K562 (cell line): Measurements from ENCODE around the gene STX3. TPM values are rescaled to one million over a fixed set of nuclear protein-coding genes. Genes with fewer than 3 reads are reported as not detected.

ENCODE experiments used
- ATAC-seq: fragments of 200-7000 bp; cut with Tn5 transposase; 3 replicates; pipeline ENCODE4 v1.9.1; 2020; ENCODE audit warnings: moderate library complexity
- BruUV-seq: library from RNA; stranded (reverse); fragments of 400-500 nt; replicated peaks from 2 replicates; lab custom pipeline; 2021; lab: Mats Ljungman, UMichigan
- CTCF ChIA-PET: fragments of 300-600 bp; formaldehyde crosslinking; extraction: SDS; loops from one replicate; lab custom pipeline; 2021; ENCODE audit warnings: low intra/inter-chr PET ratio; lab: Yijun Ruan, JAX
- POLR2A ChIA-PET: fragments of 300-600, 350-650 bp; sonication (Branson Sonifier 250); formaldehyde crosslinking; extraction: SDS; loops from one replicate; lab custom pipeline; 2021; ENCODE audit warnings: antibody characterized with exemption, inconsistent platforms; lab: Yijun Ruan, JAX
- DNase-seq, 4 experiments: peaks; one replicate each; pipeline versions ENCODE4 v3.0.0 to v3.0.0-alpha.2; 2011 to 2018; ENCODE audit warnings: low spot score in 3 of 4, mixed read lengths in 3 of 4; ENCODE audit errors: extremely low read depth in 1 of 4
- FAIRE-seq: peaks from 2 replicates; lab custom pipeline; 2011; peaks lifted over from hg19 to GRCh38; lab: Jason Lieb, UNC
- H2AFZ ChIP-seq: 2 replicates; pipeline ENCODE4 v1.6.0; 2011; ENCODE audit warnings: low read depth, low read length, control low read depth, inconsistent platforms
- H3K27ac ChIP-seq: fragments of 200-600 bp; 3 replicates; pipeline ENCODE4 v1.8.0; 2011; ENCODE audit warnings: low read depth, mild to moderate bottlenecking, control low read depth, inconsistent platforms, low read length, moderate library complexity, mixed read lengths; ENCODE audit errors: extremely low read depth
- H3K27me3 ChIP-seq, 2 experiments: fragments of 300-600 bp in 1 of 2; 2 replicates in 1 of 2; 3 replicates in 1 of 2; pipeline versions ENCODE4 v1.6.0 to v1.8.0; 2011; ENCODE audit warnings: inconsistent platforms in 2 of 2, low read length in 2 of 2, mild to moderate bottlenecking in 1 of 2, mixed read lengths in 1 of 2, moderate library complexity in 1 of 2; ENCODE audit not compliant: control insufficient read depth in 2 of 2, insufficient read depth in 2 of 2
- H3K36me3 ChIP-seq: fragments of 300-600 bp; 3 replicates; pipeline ENCODE4 v1.8.0; 2011; ENCODE audit warnings: mild to moderate bottlenecking, low read length, inconsistent platforms; ENCODE audit not compliant: control insufficient read depth, insufficient read depth
- H3K4me1 ChIP-seq, 2 experiments: fragments of 200-600 bp in 1 of 2; replicated peaks in 1 of 2; 2 replicates in 1 of 2; 3 replicates in 1 of 2; pipeline versions ENCODE4 v1.5.1 to v1.8.0; 2011; ENCODE audit warnings: inconsistent platforms in 2 of 2, low read length in 2 of 2, mild to moderate bottlenecking in 1 of 2, mixed read lengths in 1 of 2, moderate library complexity in 1 of 2; ENCODE audit not compliant: control insufficient read depth in 2 of 2, insufficient read depth in 2 of 2
- H3K4me2 ChIP-seq: 2 replicates; pipeline ENCODE4 v1.6.1; 2011; ENCODE audit warnings: low read length, control low read depth, inconsistent platforms, mixed read lengths; ENCODE audit not compliant: insufficient read depth
- H3K4me3 ChIP-seq: fragments of 200-600 bp; sonication (generic), shearing (Covaris generic); 2 replicates; pipeline ENCODE4 v1.5.1; 2016; ENCODE audit warnings: control low read depth, inconsistent platforms
- H3K79me2 ChIP-seq: fragments of 200-600 bp; 3 replicates; pipeline ENCODE4 v1.8.0; 2011; ENCODE audit warnings: low read length, inconsistent platforms; ENCODE audit not compliant: control insufficient read depth, insufficient read depth
- H3K9ac ChIP-seq, 2 experiments: 2 replicates each; pipeline versions ENCODE4 v1.6.0 to v1.6.1; 2011; ENCODE audit warnings: low read depth in 2 of 2, low read length in 2 of 2, control low read depth in 1 of 2, inconsistent platforms in 1 of 2, mild to moderate bottlenecking in 1 of 2, mixed read lengths in 1 of 2; ENCODE audit not compliant: insufficient read depth in 1 of 2
- H3K9me1 ChIP-seq: one replicate; pipeline ENCODE4 v1.6.0; 2011; ENCODE audit warnings: inconsistent platforms, mild to moderate bottlenecking, low read length, moderate library complexity; ENCODE audit not compliant: control insufficient read depth, insufficient read depth
- H3K9me3 ChIP-seq: replicated peaks from 2 replicates; pipeline ENCODE4 v1.5.1; 2011; ENCODE audit warnings: low read depth, low read length, inconsistent platforms; ENCODE audit not compliant: control insufficient read depth, insufficient read depth
- H4K20me1 ChIP-seq: replicated peaks from 2 replicates; pipeline ENCODE4 v1.6.1; 2011; ENCODE audit warnings: low read length, inconsistent platforms, mixed read lengths; ENCODE audit not compliant: control insufficient read depth, insufficient read depth
- ARID1B ChIP-seq: fragments of 450-650 bp; IDR thresholded peaks from 2 replicates; pipeline ENCODE4 v1.6.1; 2016; ENCODE audit warnings: antibody characterized with exemption, mild to moderate bottlenecking, inconsistent platforms
- CBX8 ChIP-seq: fragments of 200-600 bp; sonication (generic); IDR thresholded peaks from 2 replicates; pipeline ENCODE4 v1.6.1; 2012; ENCODE audit warnings: borderline replicate concordance, mixed run types, low read depth, mild to moderate bottlenecking, moderate library complexity, mixed read lengths, low read length, control low read depth, inconsistent platforms; ENCODE audit not compliant: poor library complexity, severe bottlenecking; ENCODE audit errors: extremely low read depth
- EHMT2 ChIP-seq: fragments of 450-650 bp; IDR thresholded peaks from 2 replicates; pipeline ENCODE4 v1.6.1; 2018; ENCODE audit warnings: antibody characterized with exemption
- ETV1 ChIP-seq: fragments of 450-650 bp; conservative IDR thresholded peaks from 2 replicates; pipeline ENCODE4 v1.6.1; 2016; ENCODE audit warnings: missing genetic modification characterization, control low read depth, low read depth, missing compliant biosample characterization
- GTF2F1 ChIP-seq: IDR thresholded peaks from 2 replicates; pipeline ENCODE4 v1.6.1; 2011; ENCODE audit warnings: low read depth, low read length, improper control_type of control experiment
- HCFC1 ChIP-seq: IDR thresholded peaks from 2 replicates; pipeline ENCODE4 v1.6.1; 2012; ENCODE audit warnings: low read depth, low read length, improper control_type of control experiment
- HNRNPK ChIP-seq: fragments of 200-400 bp; formaldehyde crosslinking; IDR thresholded peaks from one replicate; pipeline ENCODE4 v1.6.1; 2018; ENCODE audit warnings: mild to moderate bottlenecking, low read depth, low read length; ENCODE audit not compliant: poor library complexity, severe bottlenecking
- KLF1 ChIP-seq: fragments of 450-650 bp; IDR thresholded peaks from 2 replicates; pipeline ENCODE4 v1.6.1; 2016; ENCODE audit warnings: missing genetic modification characterization, missing compliant biosample characterization
- NCOA2 ChIP-seq, 2 experiments: fragments of 450-650 bp; IDR thresholded peaks; 2 replicates each; pipeline ENCODE4 v1.6.1; 2018; ENCODE audit warnings: mild to moderate bottlenecking in 2 of 2, moderate library complexity in 1 of 2; ENCODE audit not compliant: partially characterized antibody in 2 of 2
- NELFE ChIP-seq: IDR thresholded peaks from 2 replicates; pipeline ENCODE4 v1.6.1; 2011; ENCODE audit warnings: mild to moderate bottlenecking; ENCODE audit not compliant: insufficient read depth, insufficient read length
- RAD21 ChIP-seq, 2 experiments: fragments of 250-450 bp in 1 of 2; fragments of 450-650 bp in 1 of 2; sonication (Bioruptor Pico) in 1 of 2; formaldehyde crosslinking in 1 of 2; IDR thresholded peaks in 1 of 2; conservative IDR thresholded peaks in 1 of 2; 2 replicates each; pipeline versions ENCODE4 v1.4.0 to v1.8.0; 2020 to 2022; ENCODE audit warnings: mild to moderate bottlenecking in 2 of 2, moderate library complexity in 1 of 2
- RFX5 ChIP-seq: IDR thresholded peaks from 2 replicates; pipeline ENCODE4 v1.6.1; 2011; ENCODE audit warnings: low read depth, mild to moderate bottlenecking, improper control_type of control experiment, low read length
- SMAD1 ChIP-seq: fragments of 150-350 bp; IDR thresholded peaks from 2 replicates; pipeline ENCODE4 v1.6.1; 2014; ENCODE audit warnings: low read length, low read depth; ENCODE audit not compliant: partially characterized antibody
- TAF15 ChIP-seq: fragments of 200-400 bp; formaldehyde crosslinking; IDR thresholded peaks from 2 replicates; pipeline ENCODE4 v1.6.1; 2017; ENCODE audit warnings: mild to moderate bottlenecking, low read depth, low read length, moderate library complexity
- YBX1 ChIP-seq: fragments of 450-650 bp; IDR thresholded peaks from 2 replicates; pipeline ENCODE4 v1.7.1; 2016; ENCODE audit warnings: mild to moderate bottlenecking
- ZNF668 ChIP-seq: fragments of 250-450 bp; sonication (Bioruptor Pico); IDR thresholded peaks from 2 replicates; pipeline ENCODE4 v1.8.0; 2022; ENCODE audit warnings: mild to moderate bottlenecking, inconsistent platforms
- WGBS: fragments of 100-300 bp; shearing (Covaris generic); methylation state at CpG from one replicate; pipeline ENCODE4 v1.1.6; 2016; ENCODE audit warnings: low coverage, mixed read lengths; ENCODE audit not compliant: insufficient coverage; ENCODE audit errors: missing lambda C conversion rate; 5-methylcytosine and 5-hydroxymethylcytosine counted together
- in situ Hi-C: fragments of 300-500 bp; cut with MboI; formaldehyde crosslinking; loops from 4 replicates; pipeline ENCODE4 v1.15.0; 2018; ENCODE audit warnings: inconsistent platforms, mixed read lengths
- intact Hi-C: fragments of 100-400 bp; cut with micrococcal nuclease; formaldehyde crosslinking; loops from 2 replicates; pipeline ENCODE4 v1.14.2; 2022
- polyA plus RNA-seq, 8 experiments: library from polyadenylated mRNA; depleted of rRNA in 4 of 8; stranded (reverse) in 5 of 8; unstranded in 3 of 8; fragments of >200 nt; fragmentation: Nextera tagmentation in 2 of 8; fragmentation: Illumina TruSeq in 1 of 8; extraction: Ambion mirVana in 2 of 8; extraction: Trizol in 1 of 8; gene quantifications; 2 replicates each; pipeline versions ENCODE4 v1.2.1 to v1.2.3, GENCODE V29; 2011 to 2014; ENCODE audit warnings: inconsistent platforms in 1 of 8, missing spikeins in 1 of 8
- total RNA-seq, 7 experiments: library from RNA; depleted of rRNA in 6 of 7; stranded (reverse); fragments of >200 nt in 6 of 7; fragmentation: Illumina TruSeq in 2 of 7; extraction: Trizol in 2 of 7; gene quantifications; 2 replicates each; pipeline versions ENCODE4 v1.2.1 to v1.2.3, GENCODE V29; 2011 to 2021; ENCODE audit warnings: low replicate concordance in 1 of 7

STX3 gene
- total and polyA plus RNA-seq, 9 of the 15 experiments (the other 6 are each of a cell fraction or from before 2014, with no cell fraction given), result 12.0 to 91.6 (median 48.7) TPM

DNA sequence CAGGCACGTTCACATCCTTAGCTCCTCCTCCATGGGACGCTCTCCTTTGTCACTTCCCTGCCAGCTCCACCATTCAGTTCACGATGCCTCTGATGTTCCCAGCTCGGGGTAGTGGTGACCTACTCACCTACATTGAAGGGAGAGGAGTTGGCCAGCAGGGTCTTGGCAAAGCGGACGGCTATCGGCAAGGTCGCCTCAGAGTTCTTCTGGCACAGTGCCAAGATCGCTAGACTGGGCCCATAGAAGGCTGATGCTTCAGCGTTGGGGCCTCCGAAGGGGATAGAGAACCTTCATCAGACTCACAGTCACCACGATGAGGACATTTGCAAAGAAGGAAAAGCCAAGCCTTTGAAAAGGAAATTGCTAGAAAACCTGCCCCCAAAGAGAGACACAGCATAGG, 87.1 kb downstream of the STX3 start (continued):
- TF ChIP-seq HCFC1 (no peak), GTF2F1 (0 out of 2 replicates have a peak, but pooled peaks have one; percentile 43), ARID1B (peak; percentile 35), KLF1 (tag) (no peak), SMAD1 (peak; percentile 99), RAD21 (CRISPR knock-in tag; conservative IDR thresholded peaks at IDR 0.05 in 1 of 2, IDR thresholded peaks at IDR 0.05 in 1 of 2) (peak in 1 of 2 experiments; percentile 59; a peak in 2 of 4 replicates), EHMT2 (0 out of 2 replicates have a peak, but pooled peaks have one; percentile 6), CBX8 (no peak), NCOA2 (IDR thresholded peaks at IDR 0.05; ENCODE audit: partially characterized antibody in 2 of 2) (peak in 1 of 2 experiments; percentile 90)

DNA sequence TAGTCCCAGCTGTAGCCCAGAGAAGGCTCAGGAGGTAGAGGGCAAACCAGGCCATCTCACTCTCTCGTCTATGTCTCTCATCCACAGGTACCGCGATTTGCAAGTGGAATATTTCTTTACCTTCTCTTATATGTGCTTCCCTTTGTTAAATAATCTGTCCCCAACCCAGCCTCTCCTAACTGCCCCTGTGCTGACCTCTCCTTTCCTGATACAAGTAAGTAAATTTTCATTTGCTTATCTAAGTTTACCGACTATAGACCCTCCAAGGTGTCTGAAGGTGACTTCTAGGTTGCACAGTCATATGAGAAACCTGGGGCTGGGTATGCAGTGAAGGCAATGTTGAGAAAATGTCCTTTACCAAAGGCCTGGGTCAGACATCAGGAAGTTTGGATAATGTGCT, 90.2 kb downstream of the STX3 start, which contains the start of gene CBLIF:
Gene CBLIF (minus strand): TSS at position 101 of the 400 bp plus-strand sequence. CDS start 46 bp downstream, at position 55.
- 35% methylated on average over 4 of the region's 4 CpGs for WGBS
- in situ Hi-C loops, result no loop called here
- ATAC-seq (no peak; the same call in 2 of the 3 replicates), FAIRE-seq (no peak), DNase-seq (no peak)
- intact Hi-C loops, result no loop called here
- H3K27me3 ChIP-seq, result no peaks in the 10 kb centered on the region
- no peak within 1 kb of the TSS for H3K4me3 ChIP-seq
- H3K4me2 ChIP-seq, result peak within 1 kb of the TSS; percentile 36; the same call in 1 of the 2 replicates
- TF ChIP-seq RFX5, result no peak
- TF ChIP-seq HNRNPK, result no peak
- TF ChIP-seq ZNF668 (CRISPR knock-in tag), result no peak
- no peak for TF ChIP-seq NELFE
- TF ChIP-seq ETV1, result no peak
- no peak for TF ChIP-seq TAF15
- no peak for TF ChIP-seq YBX1
- POLR2A ChIA-PET, result interaction anchor here (1.0 kb wide), 1 partner anchor 12 kb away, joined by 3 read pairs; no protein-coding TSS in a partner anchor
- H3K9me3 ChIP-seq, result no peaks in the 10 kb centered on the region
- H3K9ac ChIP-seq, result peak within 1 kb of the TSS in 1 of 2 experiments; percentile 20; a peak in 1 of 4 replicates
- H3K36me3 ChIP-seq, result no peaks in the 10 kb centered on the region
- CTCF ChIA-PET, result no interaction called here
- H3K9me1 ChIP-seq, result no peaks in the 10 kb centered on the region
- no TSS peak for BruUV-seq
- H3K79me2 ChIP-seq, result no peaks in the 10 kb centered on the region
- 0 out of 3 replicates have a peak within 1 kb of the TSS, but pooled peaks have one; percentile 12 for H3K27ac ChIP-seq
- H3K4me1 ChIP-seq, result peaks cover 4 to 39% of the 10 kb centered on the region in 2 experiments; a peak in 3 of 5 replicates
- H2AFZ ChIP-seq, result peak within 1 kb of the TSS; percentile 84
- no peaks in the 10 kb centered on the region for H4K20me1 ChIP-seq
